Measurements from ENCODE around the gene TMEM219.

TMEM219 gene

GRCh38 chr16:29925781-29926710 is 35.8 kb upstream of the TMEM219 start, which contains the start of gene KCTD13 (continued):
- TF ChIP-seq, protein P1, sequence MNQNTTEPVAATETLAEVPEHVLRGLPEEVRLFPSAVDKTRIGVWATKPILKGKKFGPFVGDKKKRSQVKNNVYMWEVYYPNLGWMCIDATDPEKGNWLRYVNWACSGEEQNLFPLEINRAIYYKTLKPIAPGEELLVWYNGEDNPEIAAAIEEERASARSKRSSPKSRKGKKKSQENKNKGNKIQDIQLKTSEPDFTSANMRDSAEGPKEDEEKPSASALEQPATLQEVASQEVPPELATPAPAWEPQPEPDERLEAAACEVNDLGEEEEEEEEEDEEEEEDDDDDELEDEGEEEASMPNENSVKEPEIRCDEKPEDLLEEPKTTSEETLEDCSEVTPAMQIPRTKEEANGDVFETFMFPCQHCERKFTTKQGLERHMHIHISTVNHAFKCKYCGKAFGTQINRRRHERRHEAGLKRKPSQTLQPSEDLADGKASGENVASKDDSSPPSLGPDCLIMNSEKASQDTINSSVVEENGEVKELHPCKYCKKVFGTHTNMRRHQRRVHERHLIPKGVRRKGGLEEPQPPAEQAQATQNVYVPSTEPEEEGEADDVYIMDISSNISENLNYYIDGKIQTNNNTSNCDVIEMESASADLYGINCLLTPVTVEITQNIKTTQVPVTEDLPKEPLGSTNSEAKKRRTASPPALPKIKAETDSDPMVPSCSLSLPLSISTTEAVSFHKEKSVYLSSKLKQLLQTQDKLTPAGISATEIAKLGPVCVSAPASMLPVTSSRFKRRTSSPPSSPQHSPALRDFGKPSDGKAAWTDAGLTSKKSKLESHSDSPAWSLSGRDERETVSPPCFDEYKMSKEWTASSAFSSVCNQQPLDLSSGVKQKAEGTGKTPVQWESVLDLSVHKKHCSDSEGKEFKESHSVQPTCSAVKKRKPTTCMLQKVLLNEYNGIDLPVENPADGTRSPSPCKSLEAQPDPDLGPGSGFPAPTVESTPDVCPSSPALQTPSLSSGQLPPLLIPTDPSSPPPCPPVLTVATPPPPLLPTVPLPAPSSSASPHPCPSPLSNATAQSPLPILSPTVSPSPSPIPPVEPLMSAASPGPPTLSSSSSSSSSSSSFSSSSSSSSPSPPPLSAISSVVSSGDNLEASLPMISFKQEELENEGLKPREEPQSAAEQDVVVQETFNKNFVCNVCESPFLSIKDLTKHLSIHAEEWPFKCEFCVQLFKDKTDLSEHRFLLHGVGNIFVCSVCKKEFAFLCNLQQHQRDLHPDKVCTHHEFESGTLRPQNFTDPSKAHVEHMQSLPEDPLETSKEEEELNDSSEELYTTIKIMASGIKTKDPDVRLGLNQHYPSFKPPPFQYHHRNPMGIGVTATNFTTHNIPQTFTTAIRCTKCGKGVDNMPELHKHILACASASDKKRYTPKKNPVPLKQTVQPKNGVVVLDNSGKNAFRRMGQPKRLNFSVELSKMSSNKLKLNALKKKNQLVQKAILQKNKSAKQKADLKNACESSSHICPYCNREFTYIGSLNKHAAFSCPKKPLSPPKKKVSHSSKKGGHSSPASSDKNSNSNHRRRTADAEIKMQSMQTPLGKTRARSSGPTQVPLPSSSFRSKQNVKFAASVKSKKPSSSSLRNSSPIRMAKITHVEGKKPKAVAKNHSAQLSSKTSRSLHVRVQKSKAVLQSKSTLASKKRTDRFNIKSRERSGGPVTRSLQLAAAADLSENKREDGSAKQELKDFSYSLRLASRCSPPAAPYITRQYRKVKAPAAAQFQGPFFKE (tag by site-specific recombination; IDR thresholded peaks at IDR 0.05; ENCODE audit: borderline replicate concordance): no peak
- TF ChIP-seq, protein P2, sequence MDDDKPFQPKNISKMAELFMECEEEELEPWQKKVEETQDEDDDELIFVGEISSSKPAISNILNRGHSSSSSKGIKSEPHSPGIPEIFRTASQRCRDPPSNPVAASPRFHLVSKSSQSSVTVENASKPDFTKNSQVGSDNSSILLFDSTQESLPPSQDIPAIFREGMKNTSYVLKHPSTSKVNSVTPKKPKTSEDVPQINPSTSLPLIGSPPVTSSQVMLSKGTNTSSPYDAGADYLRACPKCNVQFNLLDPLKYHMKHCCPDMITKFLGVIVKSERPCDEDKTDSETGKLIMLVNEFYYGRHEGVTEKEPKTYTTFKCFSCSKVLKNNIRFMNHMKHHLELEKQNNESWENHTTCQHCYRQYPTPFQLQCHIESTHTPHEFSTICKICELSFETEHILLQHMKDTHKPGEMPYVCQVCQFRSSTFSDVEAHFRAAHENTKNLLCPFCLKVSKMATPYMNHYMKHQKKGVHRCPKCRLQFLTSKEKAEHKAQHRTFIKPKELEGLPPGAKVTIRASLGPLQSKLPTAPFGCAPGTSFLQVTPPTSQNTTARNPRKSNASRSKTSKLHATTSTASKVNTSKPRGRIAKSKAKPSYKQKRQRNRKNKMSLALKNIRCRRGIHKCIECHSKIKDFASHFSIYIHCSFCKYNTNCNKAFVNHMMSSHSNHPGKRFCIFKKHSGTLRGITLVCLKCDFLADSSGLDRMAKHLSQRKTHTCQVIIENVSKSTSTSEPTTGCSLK (tag by site-specific recombination; IDR thresholded peaks at IDR 0.05): no peak
- TF ChIP-seq HOXC10 (CRISPR knock-in tag; IDR thresholded peaks at IDR 0.05) (no peak), ZNF416 (tag by site-specific recombination; IDR thresholded peaks at IDR 0.05) (no peak), ZNF18 (tag by site-specific recombination; IDR thresholded peaks at IDR 0.05) (no peak), ZNF660 (tag by site-specific recombination; IDR thresholded peaks at IDR 0.05) (peak; percentile 74), ZNF560 (tag by site-specific recombination; IDR thresholded peaks at IDR 0.05; ENCODE audit: borderline replicate concordance) (no peak), ZNF2 (tag by site-specific recombination; IDR thresholded peaks at IDR 0.05) (peak; percentile 84), GLIS2 (tag by site-specific recombination; IDR thresholded peaks at IDR 0.05) (peak; percentile 78), ZNF548 (tag by site-specific recombination; IDR thresholded peaks at IDR 0.05) (no peak), ZNF623 (tag by site-specific recombination; IDR thresholded peaks at IDR 0.05) (no peak), SCRT1 (tag by site-specific recombination; IDR thresholded peaks at IDR 0.05; ENCODE audit: borderline replicate concordance) (peak; percentile 97), ZNF514 (tag by site-specific recombination; IDR thresholded peaks at IDR 0.05) (no peak), IKZF3 (tag by site-specific recombination; IDR thresholded peaks at IDR 0.05) (no peak), ZNF596 (tag by site-specific recombination; IDR thresholded peaks at IDR 0.05) (peak; percentile 39; the same call in 1 of the 2 replicates), GLI2 (tag by site-specific recombination; IDR thresholded peaks at IDR 0.05; ENCODE audit: borderline replicate concordance, low read depth) (no peak; the same call in 1 of the 2 replicates), YY2 (tag by site-specific recombination; IDR thresholded peaks at IDR 0.05) (no peak), ZNF266 (tag by site-specific recombination; IDR thresholded peaks at IDR 0.05; ENCODE audit: low read depth) (no peak), SETDB1 (IDR thresholded peaks at IDR 0.05; ENCODE audit: insufficient read length, low read length) (no peak), GFI1B (tag by site-specific recombination; IDR thresholded peaks at IDR 0.05) (0 out of 2 replicates have a peak, but pooled peaks have one; percentile 40), ZNF610 (tag by site-specific recombination; IDR thresholded peaks at IDR 0.05; ENCODE audit: borderline replicate concordance) (peak; percentile 53; the same call in 1 of the 2 replicates), ZNF426 (tag by site-specific recombination; IDR thresholded peaks at IDR 0.05) (no peak), ZNF629 (tag by site-specific recombination; IDR thresholded peaks at IDR 0.05) (peak; percentile 70), ZNF292 (tag by site-specific recombination; IDR thresholded peaks at IDR 0.05; ENCODE audit: borderline replicate concordance, low read depth) (no peak), ZNF658 (tag by site-specific recombination; IDR thresholded peaks at IDR 0.05) (no peak)
- TF ChIP-seq, protein P3, sequence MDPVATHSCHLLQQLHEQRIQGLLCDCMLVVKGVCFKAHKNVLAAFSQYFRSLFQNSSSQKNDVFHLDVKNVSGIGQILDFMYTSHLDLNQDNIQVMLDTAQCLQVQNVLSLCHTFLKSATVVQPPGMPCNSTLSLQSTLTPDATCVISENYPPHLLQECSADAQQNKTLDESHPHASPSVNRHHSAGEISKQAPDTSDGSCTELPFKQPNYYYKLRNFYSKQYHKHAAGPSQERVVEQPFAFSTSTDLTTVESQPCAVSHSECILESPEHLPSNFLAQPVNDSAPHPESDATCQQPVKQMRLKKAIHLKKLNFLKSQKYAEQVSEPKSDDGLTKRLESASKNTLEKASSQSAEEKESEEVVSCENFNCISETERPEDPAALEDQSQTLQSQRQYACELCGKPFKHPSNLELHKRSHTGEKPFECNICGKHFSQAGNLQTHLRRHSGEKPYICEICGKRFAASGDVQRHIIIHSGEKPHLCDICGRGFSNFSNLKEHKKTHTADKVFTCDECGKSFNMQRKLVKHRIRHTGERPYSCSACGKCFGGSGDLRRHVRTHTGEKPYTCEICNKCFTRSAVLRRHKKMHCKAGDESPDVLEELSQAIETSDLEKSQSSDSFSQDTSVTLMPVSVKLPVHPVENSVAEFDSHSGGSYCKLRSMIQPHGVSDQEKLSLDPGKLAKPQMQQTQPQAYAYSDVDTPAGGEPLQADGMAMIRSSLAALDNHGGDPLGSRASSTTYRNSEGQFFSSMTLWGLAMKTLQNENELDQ (tag by site-specific recombination; IDR thresholded peaks at IDR 0.05; ENCODE audit: low read depth): peak; percentile 81; the same call in 1 of the 2 replicates

Data from HEK293 (cell line).